Natural killer cell (primary cell): ENCODE results near the gene SLC25A23. TPM values are rescaled to one million over a fixed set of nuclear protein-coding genes. Genes with fewer than 3 reads are reported as not detected.

Experiments used
- ATAC-seq, 3 donors: fragments of 150-1000 bp in 2 of 3; fragments of 200-7000 bp in 1 of 3; cut with Tn5 transposase; 1 replicate in 1 of 3; 2 replicates in 2 of 3; pipeline ENCODE4 v1.10.0; 2021; ENCODE audit warnings: mild to moderate bottlenecking in 2 of 3, moderate library complexity in 2 of 3
- DNase-seq, 2 donors: peaks; one replicate each; pipeline versions ENCODE4 v3.0.0 to v3.0.0-alpha.2; 2013 to 2021; ENCODE audit warnings: mixed read lengths in 1 of 2
- H3K27ac ChIP-seq: one replicate; pipeline ENCODE4 v1.5.1; 2013; ENCODE audit warnings: mild to moderate bottlenecking, low read length
- H3K27me3 ChIP-seq: one replicate; pipeline ENCODE4 v1.6.1; 2013; ENCODE audit warnings: low read length; ENCODE audit not compliant: control insufficient read depth, insufficient read depth
- H3K36me3 ChIP-seq: one replicate; pipeline ENCODE4 v1.6.1; 2013; ENCODE audit warnings: low read length; ENCODE audit not compliant: control insufficient read depth, insufficient read depth
- H3K4me1 ChIP-seq: one replicate; pipeline ENCODE4 v1.6.1; 2013; ENCODE audit warnings: low read length; ENCODE audit not compliant: control insufficient read depth, insufficient read depth
- H3K4me3 ChIP-seq: one replicate; pipeline ENCODE4 v1.5.1; 2013; ENCODE audit warnings: low read length
- H3K9me3 ChIP-seq: one replicate; pipeline ENCODE4 v1.6.1; 2013; ENCODE audit warnings: low read length; ENCODE audit not compliant: control insufficient read depth, insufficient read depth
- H3K27ac Mint-ChIP-seq, 2 donors: one replicate each; pipeline ENCODE4 v1.8.0; 2022; ENCODE audit warnings: mild to moderate bottlenecking in 2 of 2, mixed read lengths in 2 of 2, moderate library complexity in 1 of 2
- H3K27me3 Mint-ChIP-seq, 2 donors: one replicate each; pipeline ENCODE4 v1.8.0; 2022; ENCODE audit warnings: low read depth in 2 of 2, mixed read lengths in 2 of 2
- H3K36me3 Mint-ChIP-seq: one replicate; pipeline ENCODE4 v1.8.0; 2022; ENCODE audit warnings: mixed read lengths
- H3K4me1 Mint-ChIP-seq, 2 donors: one replicate each; pipeline ENCODE4 v1.8.0; 2022; ENCODE audit warnings: mixed read lengths in 2 of 2
- H3K4me3 Mint-ChIP-seq: one replicate; pipeline ENCODE4 v1.8.0; 2022; ENCODE audit warnings: mild to moderate bottlenecking, moderate library complexity, mixed read lengths
- H3K9me3 Mint-ChIP-seq, 2 donors: one replicate each; pipeline ENCODE4 v1.8.0; 2022; ENCODE audit warnings: mixed read lengths in 2 of 2
- CTCF ChIP-seq: fragments of 200-600 bp; IDR thresholded peaks from one replicate; pipeline ENCODE4 v1.8.0; 2022; ENCODE audit warnings: antibody characterized with exemption
- WGBS: methylation state at CpG from one replicate; pipeline ENCODE4 v1.1.7; 2013; ENCODE audit warnings: missing lambda C conversion rate; ENCODE audit not compliant: insufficient coverage; 5-methylcytosine and 5-hydroxymethylcytosine counted together
- intact Hi-C: fragments of 100-400 bp; cut with micrococcal nuclease; formaldehyde crosslinking; loops from one replicate; pipeline ENCODE4 v1.14.2; 2022
- total RNA-seq, 4 donors: library from RNA; stranded (reverse); fragments of 120-200 nt in 1 of 4; gene quantifications; one replicate each; pipeline versions ENCODE4 v1.2.3 to v1.2.4, GENCODE V29; 2013 to 2022

SLC25A23 gene
- total RNA-seq, 3 donors from 2014 or later (not counting 1 experiment from before 2014, with no cell fraction given) = 7.8 to 10.5 (median 8.7) TPM

GRCh38 chr19:6475321-6476108 lies 15.9 kb upstream of the SLC25A23 start:
- peak overlapping the region; percentile 24 to 41 for H3K27ac Mint-ChIP-seq
- Histone ChIP-seq H3K27ac (no peak overlapping the region), H3K4me1 (peaks cover 12% of the 10 kb centered on the region), H3K36me3 (peaks cover 49% of the 10 kb centered on the region), H3K27me3 (no peaks in the 10 kb centered on the region), H3K4me3 (no peak overlapping the region), H3K9me3 (no peaks in the 10 kb centered on the region)
- H3K9me3 Mint-ChIP-seq = no peaks in the 10 kb centered on the region
- peaks cover 9% of the 10 kb centered on the region in 2 donors for H3K4me1 Mint-ChIP-seq
- no peak for TF ChIP-seq CTCF
- DNase-seq = no peak
- H3K27me3 Mint-ChIP-seq = no peaks in the 10 kb centered on the region
- no peak for ATAC-seq
- intact Hi-C loops = no loop called here
- no peaks in the 10 kb centered on the region for H3K36me3 Mint-ChIP-seq
- 94% methylated on average over 52 of the region's 52 CpGs for WGBS
- H3K4me3 Mint-ChIP-seq = no peak overlapping the region

GRCh38 chr19:6473647-6474046 lies 14.1 kb upstream of the SLC25A23 start:
- H3K27me3 Mint-ChIP-seq = no peaks in the 10 kb centered on the region
- no peak overlapping the region for H3K27ac Mint-ChIP-seq
- ATAC-seq (no peak), DNase-seq (no peak)
- no peaks in the 10 kb centered on the region for H3K27me3 ChIP-seq
- H3K9me3 Mint-ChIP-seq = no peaks in the 10 kb centered on the region
- H3K9me3 ChIP-seq = no peaks in the 10 kb centered on the region
- no peak overlapping the region for H3K27ac ChIP-seq
- H3K36me3 ChIP-seq = peaks cover 53% of the 10 kb centered on the region
- H3K4me1 ChIP-seq = no peaks in the 10 kb centered on the region
- H3K4me3 ChIP-seq = no peak overlapping the region
- H3K4me1 Mint-ChIP-seq = peaks cover 0 to 3% of the 10 kb centered on the region in 2 donors
- no peak overlapping the region for H3K4me3 Mint-ChIP-seq
- TF ChIP-seq CTCF = no peak
- 98% methylated on average over 5 of the region's 9 CpGs for WGBS
- intact Hi-C loops = no loop called here
- H3K36me3 Mint-ChIP-seq = no peaks in the 10 kb centered on the region

GRCh38 chr19:6472713-6473112 lies 13.1 kb upstream of the SLC25A23 start:
- peaks cover 56% of the 10 kb centered on the region for H3K36me3 ChIP-seq
- TF ChIP-seq CTCF = no peak
- no peak overlapping the region for H3K4me3 Mint-ChIP-seq
- H3K9me3 Mint-ChIP-seq = no peaks in the 10 kb centered on the region
- H3K4me1 ChIP-seq = no peaks in the 10 kb centered on the region
- H3K36me3 Mint-ChIP-seq = no peaks in the 10 kb centered on the region
- no peak overlapping the region for H3K27ac ChIP-seq
- intact Hi-C loops = no loop called here
- peaks cover 0 to 10% of the 10 kb centered on the region in 2 donors for H3K4me1 Mint-ChIP-seq
- no peak for ATAC-seq
- WGBS = 96% methylated on average over 4 of the region's 4 CpGs
- H3K4me3 ChIP-seq = no peak overlapping the region
- no peak overlapping the region for H3K27ac Mint-ChIP-seq
- H3K27me3 Mint-ChIP-seq = no peaks in the 10 kb centered on the region
- no peak for DNase-seq
- no peaks in the 10 kb centered on the region for H3K9me3 ChIP-seq
- no peaks in the 10 kb centered on the region for H3K27me3 ChIP-seq

GRCh38 chr19:6471076-6471475 lies 11.5 kb upstream of the SLC25A23 start:
- H3K4me3 Mint-ChIP-seq = no peak overlapping the region
- no peaks in the 10 kb centered on the region for H3K27me3 Mint-ChIP-seq
- no peak overlapping the region for H3K27ac ChIP-seq
- no peak overlapping the region for H3K27ac Mint-ChIP-seq
- no peaks in the 10 kb centered on the region for H3K9me3 Mint-ChIP-seq
- no peak for DNase-seq
- WGBS = 93% methylated on average over 14 of the region's 14 CpGs
- H3K9me3 ChIP-seq = no peaks in the 10 kb centered on the region
- ATAC-seq = no peak
- intact Hi-C loops = no loop called here
- no peak for TF ChIP-seq CTCF
- H3K4me1 ChIP-seq = no peaks in the 10 kb centered on the region
- peaks cover 47% of the 10 kb centered on the region for H3K36me3 ChIP-seq
- peaks cover 0 to 11% of the 10 kb centered on the region in 2 donors for H3K4me1 Mint-ChIP-seq
- no peak overlapping the region for H3K4me3 ChIP-seq
- H3K36me3 Mint-ChIP-seq = no peaks in the 10 kb centered on the region
- H3K27me3 ChIP-seq = no peaks in the 10 kb centered on the region
